ENCODE results near the gene HAUS2.

DNA sequence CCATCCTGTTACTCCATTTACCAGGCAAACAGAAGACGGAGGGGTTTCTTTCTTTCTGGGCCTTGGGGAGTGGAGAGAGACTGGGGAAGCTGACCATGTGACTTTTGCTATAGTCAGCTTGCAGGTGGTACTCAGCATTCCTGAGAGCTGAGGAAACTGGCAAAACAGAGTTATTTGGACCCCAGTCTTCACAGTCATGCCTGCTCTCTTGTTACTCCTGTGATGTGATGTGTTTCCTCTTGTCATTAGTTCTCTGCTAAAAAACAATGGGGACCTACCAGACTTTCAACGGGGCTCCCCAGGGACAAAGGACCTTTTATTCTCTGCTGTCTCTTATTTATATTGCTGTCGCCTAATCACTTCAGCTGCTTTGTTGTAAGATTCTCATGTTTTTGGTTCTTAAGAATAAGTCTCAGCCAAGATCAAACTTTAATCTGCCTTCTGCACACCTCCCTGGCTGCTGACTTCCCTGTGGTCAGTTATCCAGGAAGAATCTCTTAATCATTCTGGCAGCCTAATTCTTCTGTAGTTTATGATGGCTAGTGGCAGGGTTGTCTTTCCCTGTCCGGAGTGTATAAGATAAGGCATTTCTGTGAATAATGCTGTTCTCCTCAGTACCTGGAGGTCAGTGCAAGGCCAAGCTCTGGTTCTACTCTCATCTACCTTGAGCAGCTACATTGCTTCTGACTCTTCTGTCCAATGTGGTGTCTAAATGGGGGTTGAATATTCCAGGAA, 35.6 kb downstream of the HAUS2 start:
- TF ChIP-seq, protein P1, sequence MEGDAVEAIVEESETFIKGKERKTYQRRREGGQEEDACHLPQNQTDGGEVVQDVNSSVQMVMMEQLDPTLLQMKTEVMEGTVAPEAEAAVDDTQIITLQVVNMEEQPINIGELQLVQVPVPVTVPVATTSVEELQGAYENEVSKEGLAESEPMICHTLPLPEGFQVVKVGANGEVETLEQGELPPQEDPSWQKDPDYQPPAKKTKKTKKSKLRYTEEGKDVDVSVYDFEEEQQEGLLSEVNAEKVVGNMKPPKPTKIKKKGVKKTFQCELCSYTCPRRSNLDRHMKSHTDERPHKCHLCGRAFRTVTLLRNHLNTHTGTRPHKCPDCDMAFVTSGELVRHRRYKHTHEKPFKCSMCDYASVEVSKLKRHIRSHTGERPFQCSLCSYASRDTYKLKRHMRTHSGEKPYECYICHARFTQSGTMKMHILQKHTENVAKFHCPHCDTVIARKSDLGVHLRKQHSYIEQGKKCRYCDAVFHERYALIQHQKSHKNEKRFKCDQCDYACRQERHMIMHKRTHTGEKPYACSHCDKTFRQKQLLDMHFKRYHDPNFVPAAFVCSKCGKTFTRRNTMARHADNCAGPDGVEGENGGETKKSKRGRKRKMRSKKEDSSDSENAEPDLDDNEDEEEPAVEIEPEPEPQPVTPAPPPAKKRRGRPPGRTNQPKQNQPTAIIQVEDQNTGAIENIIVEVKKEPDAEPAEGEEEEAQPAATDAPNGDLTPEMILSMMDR (IDR thresholded peaks at IDR 0.05): no peak
- TF ChIP-seq POLR2A (IDR thresholded peaks at IDR 0.05): no peak
- TF ChIP-seq POLR2AphosphoS5 (IDR thresholded peaks at IDR 0.05): no peak
